Lower leg skin (tissue), 3 donors: ENCODE measurements around the gene LYZL1.

ENCODE experiments used
- POLR2A ChIP-seq, 2 donors: fragments of 450-650 bp; IDR thresholded peaks; one replicate each; pipeline ENCODE4 v1.6.1; 2016 to 2017; ENCODE audit warnings: antibody characterized with exemption in 2 of 2, mild to moderate bottlenecking in 1 of 2, moderate library complexity in 1 of 2
- TF ChIP-seq, protein P1 (sequence below), 3 donors: fragments of 450-650 bp; IDR thresholded peaks; one replicate each; pipeline ENCODE4 v1.5.1; 2016; ENCODE audit warnings: antibody characterized with exemption in 3 of 3, mild to moderate bottlenecking in 3 of 3, moderate library complexity in 2 of 3

DNA sequence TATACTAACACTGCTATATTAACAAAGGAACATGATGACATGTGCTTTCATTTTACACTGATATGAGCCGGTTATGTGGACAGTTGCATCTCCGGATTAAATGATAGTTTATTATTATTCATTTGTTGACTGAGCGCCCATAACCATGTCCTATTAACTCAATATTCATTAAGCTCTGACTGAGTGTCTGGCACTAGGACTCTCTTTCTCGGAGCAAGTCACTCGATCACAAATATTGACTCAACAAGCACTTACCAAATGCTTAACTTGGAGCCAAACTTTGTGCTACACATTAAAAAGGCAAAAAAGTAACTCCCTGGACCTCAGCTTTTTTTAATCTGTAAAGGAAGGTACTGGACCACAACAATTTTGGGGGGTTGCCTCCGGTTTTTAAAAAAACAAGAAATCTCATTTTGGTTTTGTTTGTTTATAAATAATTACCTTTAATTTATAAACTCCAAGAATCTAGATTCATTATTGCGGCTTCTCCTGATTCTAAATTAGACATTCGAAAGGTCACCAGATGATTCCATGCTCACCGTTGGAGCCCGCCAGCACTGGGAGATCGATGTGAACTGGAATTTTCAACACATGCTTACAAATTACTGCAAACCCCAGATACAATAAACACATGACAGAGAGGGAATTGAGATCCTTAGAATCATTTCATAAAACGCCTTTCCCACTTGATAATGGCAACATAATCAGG lies 8.9 kb upstream of the LYZL1 start:
- TF ChIP-seq, protein P1, sequence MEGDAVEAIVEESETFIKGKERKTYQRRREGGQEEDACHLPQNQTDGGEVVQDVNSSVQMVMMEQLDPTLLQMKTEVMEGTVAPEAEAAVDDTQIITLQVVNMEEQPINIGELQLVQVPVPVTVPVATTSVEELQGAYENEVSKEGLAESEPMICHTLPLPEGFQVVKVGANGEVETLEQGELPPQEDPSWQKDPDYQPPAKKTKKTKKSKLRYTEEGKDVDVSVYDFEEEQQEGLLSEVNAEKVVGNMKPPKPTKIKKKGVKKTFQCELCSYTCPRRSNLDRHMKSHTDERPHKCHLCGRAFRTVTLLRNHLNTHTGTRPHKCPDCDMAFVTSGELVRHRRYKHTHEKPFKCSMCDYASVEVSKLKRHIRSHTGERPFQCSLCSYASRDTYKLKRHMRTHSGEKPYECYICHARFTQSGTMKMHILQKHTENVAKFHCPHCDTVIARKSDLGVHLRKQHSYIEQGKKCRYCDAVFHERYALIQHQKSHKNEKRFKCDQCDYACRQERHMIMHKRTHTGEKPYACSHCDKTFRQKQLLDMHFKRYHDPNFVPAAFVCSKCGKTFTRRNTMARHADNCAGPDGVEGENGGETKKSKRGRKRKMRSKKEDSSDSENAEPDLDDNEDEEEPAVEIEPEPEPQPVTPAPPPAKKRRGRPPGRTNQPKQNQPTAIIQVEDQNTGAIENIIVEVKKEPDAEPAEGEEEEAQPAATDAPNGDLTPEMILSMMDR (IDR thresholded peaks at IDR 0.05), result no peak
- no peak for TF ChIP-seq POLR2A (IDR thresholded peaks at IDR 0.05)
